GM19452 (cell line): ENCODE measurements around the gene CPT1A.
"Not testable (repeated sequence)": the region's sequence is repeated elsewhere in the genome, so short reads cannot be mapped to it uniquely, and the experiment has no call there.

Experiments
- ATAC-seq: cut with Tn5 transposase; IDR thresholded peaks from one replicate; pipeline ENCODE4 v1.9.1; 2021; ENCODE audit not compliant: unreplicated experiment

The CPT1A gene

DNA sequence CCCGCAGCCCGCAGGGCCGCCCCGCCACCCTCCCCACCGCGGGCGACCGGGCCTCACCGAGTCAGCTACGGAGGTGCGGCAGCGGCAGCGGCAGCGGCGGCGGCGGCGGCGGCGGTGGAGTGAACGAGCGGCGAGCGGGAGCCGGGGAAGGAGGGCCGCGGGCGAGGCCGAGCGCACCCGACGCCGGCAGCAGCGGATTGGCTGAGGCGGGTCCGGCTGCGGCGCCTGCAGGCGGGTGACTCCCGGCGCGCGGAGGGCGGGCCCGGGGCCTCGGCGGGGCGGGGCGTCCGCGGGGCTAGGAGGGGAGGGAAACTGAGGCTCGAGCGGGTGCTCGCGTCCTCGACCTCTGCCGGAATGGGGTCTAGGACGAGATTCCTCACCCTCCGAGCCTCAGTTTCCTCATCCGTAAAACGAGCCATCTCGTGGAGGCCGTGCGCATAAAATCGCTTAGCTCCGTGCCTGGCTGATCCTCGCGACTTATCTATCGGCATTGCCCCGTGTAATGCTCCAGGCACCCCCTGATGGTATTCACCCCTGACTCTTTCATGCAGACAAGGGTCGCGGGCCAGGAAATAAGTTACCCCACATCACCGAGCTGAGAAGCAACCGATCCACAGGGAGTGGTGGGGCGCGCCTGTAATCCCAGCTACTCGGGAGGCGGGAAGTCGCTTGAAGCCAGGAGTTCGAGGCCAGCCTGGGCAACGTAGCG is at the start of gene CPT1A:
Gene CPT1A, minus strand, starts transcription at position 199 of the 709 bp plus-strand sequence. CDS start 26,442 bp downstream, outside the sequence.
- ATAC-seq, result no peak

GRCh38 chr11:68890490-68891231 is 48.9 kb upstream of the CPT1A start:
- ATAC-seq, result no peak

- ATAC-seq, result no peak
Measured at GRCh38 chr11:68889948-68890446, 48.3 kb upstream of the CPT1A start.

DNA sequence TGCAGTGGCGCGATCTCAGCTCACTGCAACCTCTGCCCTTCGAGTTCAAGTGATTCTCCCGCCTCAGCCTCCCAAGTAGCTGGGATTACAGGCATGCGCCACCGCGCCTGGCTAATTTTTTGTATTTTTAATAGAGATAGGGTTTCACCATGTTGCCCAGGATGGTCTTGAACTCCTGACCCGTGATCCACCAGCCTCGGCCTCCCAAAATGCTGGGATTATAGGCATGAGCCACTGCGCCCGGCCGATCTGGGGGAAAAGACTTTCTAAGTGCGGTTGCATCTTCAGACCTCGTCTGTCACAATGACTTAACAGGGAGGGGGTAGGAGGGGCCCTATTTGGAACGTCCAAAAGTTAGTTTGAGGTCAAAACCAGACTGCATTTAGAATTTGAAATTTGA is 43.1 kb upstream of the CPT1A start:
- not testable (repeated sequence) for ATAC-seq

DNA sequence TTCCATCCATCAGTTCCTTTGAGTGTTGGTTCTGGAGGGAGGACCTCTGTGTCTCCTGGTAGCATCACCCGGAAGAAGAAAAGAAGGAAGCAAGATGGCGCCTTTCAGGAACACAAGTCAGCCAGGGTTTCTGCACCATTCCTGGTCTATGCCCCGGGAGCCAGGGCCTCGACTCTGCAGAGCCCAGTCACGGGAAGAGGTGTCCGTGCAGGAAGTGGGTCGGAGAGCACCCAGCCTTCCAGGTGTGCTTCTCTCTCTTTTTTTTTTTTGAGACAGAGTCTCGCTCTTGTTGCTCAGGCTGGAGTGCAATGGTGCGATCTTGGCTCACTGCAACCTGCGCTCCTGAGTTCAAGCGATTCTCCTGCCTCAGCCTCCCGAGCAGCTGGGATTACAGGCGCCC is 40.7 kb upstream of the CPT1A start:
- no peak for ATAC-seq

DNA sequence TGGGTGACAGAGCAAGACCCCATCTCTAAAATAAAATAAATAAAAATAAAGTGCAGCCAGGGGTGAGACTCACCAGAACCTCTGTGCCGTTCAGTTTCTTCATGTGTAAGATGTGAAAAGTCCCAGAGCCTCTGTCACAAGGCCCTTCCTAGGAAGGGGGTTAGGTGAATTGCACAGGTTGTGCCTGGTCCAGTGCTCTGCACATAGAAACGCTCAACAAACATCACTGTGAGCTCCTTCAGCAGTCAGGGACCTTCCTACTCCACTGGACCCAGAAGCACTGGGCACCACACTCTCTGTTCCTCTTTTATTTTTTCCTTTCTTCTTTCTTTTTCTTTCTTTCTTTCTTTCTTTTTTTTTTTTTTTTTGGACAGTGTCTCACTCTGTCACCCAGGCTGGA is 39.6 kb upstream of the CPT1A start:
- ATAC-seq, result no peak

DNA sequence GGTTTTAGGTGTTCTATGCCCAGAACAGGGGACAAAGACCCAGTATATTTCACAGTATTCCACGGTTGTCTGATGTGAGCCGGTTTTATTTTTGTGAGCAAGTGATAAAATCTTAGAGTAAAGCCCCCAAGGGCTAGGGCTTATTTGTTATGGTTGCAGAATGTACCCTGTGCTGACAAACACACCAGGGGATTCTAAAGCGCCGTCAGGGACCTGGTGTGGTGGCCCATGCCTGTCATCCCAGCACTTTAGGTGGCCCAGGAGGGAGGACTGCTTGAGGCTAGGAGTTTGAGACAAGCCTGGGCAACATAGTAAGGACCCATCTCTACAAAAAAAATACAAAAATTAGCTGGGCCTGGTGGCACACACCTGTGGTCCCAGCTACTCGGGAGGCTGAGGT is 39.1 kb upstream of the CPT1A start:
- ATAC-seq, result no peak

- no peak for ATAC-seq
Measured at GRCh38 chr11:68878022-68878421, 36.3 kb upstream of the CPT1A start.

GRCh38 chr11:68872216-68873003 is 30.7 kb upstream of the CPT1A start:
- no peak for ATAC-seq

GRCh38 chr11:68870470-68870869 is 28.8 kb upstream of the CPT1A start:
- ATAC-seq, result no peak

DNA sequence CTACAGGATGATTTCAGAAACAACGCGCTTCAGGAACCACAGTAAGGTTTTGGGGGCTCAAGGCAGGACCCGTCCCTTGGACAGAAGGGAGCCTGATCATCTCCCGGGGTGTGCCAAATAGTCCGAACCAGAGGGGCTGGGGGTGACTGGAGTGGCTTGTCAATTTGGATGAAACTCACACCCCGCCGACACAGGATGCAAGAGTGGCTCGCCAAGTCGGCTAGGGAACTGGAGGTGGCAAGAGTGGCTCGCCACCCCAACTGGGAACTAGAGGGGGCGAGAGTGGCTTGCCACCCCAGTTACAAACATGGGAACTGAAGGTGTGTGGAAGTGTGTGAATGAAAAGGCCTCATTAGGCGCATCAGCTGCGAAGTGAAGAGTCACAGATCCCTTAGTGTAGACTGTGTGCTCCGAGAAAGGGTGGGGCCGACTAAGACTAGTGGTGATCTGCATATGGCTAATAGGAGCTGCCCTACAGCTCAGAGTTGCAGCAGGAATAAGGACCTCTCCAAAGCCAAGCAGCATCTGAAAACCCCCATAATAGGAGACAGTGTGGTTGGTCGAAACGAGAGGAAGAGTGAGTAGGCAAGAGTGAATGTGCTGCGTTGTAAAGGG is 26.6 kb upstream of the CPT1A start:
- no peak for ATAC-seq

DNA sequence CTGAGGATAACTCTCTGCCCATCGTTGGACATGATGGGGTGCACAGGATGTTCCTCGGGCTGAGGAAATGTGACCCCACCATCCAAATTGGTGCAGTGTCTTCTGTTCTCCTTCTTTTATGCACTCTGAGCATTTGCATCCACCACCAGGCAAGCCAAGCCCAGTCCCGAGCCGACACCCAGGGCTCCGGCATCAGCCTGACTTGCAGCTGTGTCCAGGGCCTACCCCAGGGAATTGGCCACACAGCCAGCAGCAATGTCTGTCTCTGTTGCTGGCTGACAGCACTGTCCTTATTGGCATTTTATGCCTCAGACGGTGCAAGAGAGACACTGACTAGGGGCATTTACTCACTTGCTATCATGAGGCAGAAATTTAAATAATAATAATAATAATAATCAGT is 25.4 kb upstream of the CPT1A start:
- ATAC-seq, result no peak

GRCh38 chr11:68865241-68865640 is 23.5 kb upstream of the CPT1A start:
- ATAC-seq, result no peak

- no peak for ATAC-seq
Measured at GRCh38 chr11:68863553-68864265, 22.0 kb upstream of the CPT1A start.

GRCh38 chr11:68862421-68862820 is 20.7 kb upstream of the CPT1A start:
- ATAC-seq, result no peak

DNA sequence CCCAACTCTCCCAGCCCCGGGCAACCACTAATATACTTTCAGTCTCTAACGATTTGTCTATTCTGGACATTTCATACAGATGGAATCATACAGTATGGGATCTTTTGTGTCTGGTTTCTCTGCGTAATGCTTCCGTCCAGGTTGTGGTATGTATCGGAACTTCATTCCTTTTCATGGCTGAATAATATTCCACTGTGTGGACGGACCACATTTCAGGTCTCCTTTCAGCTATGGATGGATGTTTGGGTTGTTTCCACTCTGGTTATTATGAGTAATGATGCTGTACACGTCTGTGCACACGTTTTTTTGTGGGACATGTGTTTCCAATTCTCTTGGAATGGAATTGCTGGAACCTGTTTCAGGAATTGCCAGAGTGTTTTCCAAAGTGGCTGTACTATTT is 17.4 kb upstream of the CPT1A start:
- ATAC-seq, result no peak

GRCh38 chr11:68857037-68857586 is 15.4 kb upstream of the CPT1A start:
- no peak for ATAC-seq

DNA sequence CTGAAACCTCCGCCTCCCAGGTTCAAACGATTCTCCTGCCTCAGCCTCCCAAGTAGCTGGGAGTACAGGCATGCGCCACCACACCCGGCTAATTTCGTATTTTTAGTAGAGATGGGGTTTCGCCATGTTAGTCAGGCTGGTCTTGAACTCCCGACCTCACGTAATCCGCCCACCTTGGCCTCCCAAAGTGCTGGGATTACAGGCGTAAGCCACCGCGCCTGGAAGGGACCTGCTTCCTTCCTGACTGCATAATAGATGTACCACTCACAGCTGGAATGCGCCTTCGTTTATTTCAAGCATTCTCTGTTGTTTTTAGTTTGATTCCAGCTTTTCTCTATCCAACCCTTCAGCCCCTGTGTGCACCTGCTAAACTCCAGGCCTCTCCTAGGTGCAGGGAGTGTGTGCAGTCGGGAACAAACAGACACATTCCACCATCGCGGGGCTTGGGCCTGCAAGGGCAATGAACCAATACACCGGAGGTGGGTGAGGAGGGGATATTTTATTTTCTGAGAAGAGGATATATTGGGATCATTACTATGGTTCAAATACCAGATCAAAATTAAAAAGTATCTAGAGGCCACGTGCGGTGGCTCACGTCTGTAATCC is 14.8 kb upstream of the CPT1A start:
- not testable (repeated sequence) for ATAC-seq

GRCh38 chr11:68855205-68855981 is 13.7 kb upstream of the CPT1A start:
- ATAC-seq, result no peak
